ENCODE measurements around the gene SETMAR. TPM values are rescaled to one million over a fixed set of nuclear protein-coding genes. Genes with fewer than 3 reads are reported as not detected.

SETMAR gene
- polyA plus RNA-seq, 1 donor: 15.5 TPM

DNA sequence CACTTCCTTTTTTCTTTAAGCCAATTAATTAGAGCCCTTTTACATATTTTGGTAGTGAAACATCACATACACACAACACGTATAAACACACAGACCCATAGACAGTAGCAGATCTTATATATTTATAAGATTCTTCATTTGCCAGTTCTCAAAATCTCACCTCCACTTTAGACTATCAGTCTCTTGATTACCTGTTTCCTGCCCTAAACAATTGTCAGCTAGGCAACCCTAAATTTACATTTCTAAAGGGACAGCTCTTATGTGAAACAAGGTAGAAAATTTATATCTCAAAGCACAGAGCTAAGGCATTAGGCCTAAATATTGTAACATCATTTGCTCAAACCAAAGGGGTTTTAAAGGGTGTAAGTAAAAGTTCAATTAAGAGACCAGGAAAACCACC is 28.9 kb downstream of the SETMAR start:
- Histone ChIP-seq H3K27me3 (ENCODE audit: control insufficient read depth, insufficient read depth, low read length) (no peaks in the 10 kb centered on the region), H3K4me3 (ENCODE audit: low read length) (no peak overlapping the region), H3K9me3 (ENCODE audit: control insufficient read depth, low read depth, low read length) (peaks cover 11% of the 10 kb centered on the region), H3K27ac (ENCODE audit: low read length) (no peak overlapping the region), H3K4me1 (ENCODE audit: control insufficient read depth, insufficient read depth, low read length) (no peaks in the 10 kb centered on the region), H3K36me3 (ENCODE audit: control insufficient read depth, insufficient read depth, low read length) (no peaks in the 10 kb centered on the region)
- DNase-seq: no peak
- no CpG with 5 or more reads among the region's 1 CpG for WGBS (ENCODE audit: insufficient coverage, low lambda C conversion rate)

DNA sequence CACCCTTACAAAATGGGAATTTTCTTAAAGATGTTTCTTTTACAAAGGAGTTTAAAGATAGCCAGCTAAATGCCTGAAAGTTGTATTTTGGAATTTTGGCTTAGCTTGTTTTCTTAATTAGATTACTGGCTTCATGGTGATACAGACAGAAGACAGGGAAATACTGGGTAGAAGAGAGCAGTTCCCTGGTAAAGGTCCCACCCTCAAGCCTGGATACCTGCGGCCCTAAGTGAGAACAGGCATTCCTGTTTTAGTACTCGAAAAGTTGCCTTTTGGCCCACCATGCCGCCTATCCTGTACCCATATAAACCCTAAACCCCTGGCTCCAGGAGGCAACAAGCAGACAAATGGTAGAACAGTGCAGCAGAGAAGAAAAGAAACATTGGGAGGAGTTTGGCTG is 29.4 kb downstream of the SETMAR start:
- Histone ChIP-seq H3K36me3 (ENCODE audit: control insufficient read depth, insufficient read depth, low read length) (no peaks in the 10 kb centered on the region), H3K9me3 (ENCODE audit: control insufficient read depth, low read depth, low read length) (peaks cover 8% of the 10 kb centered on the region), H3K4me1 (ENCODE audit: control insufficient read depth, insufficient read depth, low read length) (no peaks in the 10 kb centered on the region), H3K27me3 (ENCODE audit: control insufficient read depth, insufficient read depth, low read length) (no peaks in the 10 kb centered on the region), H3K4me3 (ENCODE audit: low read length) (no peak overlapping the region), H3K27ac (ENCODE audit: low read length) (no peak overlapping the region)
- WGBS (ENCODE audit: insufficient coverage, low lambda C conversion rate): no CpG with 5 or more reads among the region's 3 CpGs
- DNase-seq: no peak

DNA sequence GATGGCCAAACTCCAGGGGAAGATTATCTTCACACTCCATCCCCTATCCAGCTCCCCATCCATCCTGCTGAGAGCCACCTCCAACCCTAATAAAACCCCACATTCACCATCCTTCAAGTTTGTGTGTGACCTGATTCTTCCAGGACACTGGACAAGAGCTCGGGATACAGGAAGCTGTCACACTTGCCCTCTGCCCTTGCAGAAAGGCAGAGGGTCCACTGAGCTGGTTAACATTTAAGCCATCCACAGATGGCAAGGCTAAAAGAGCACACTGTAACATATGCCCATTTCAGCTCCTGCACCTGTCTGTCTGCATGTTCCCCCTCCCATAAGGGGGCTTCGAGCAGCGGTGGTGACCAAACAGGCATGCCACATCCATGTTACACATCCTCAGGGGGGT is 29.8 kb downstream of the SETMAR start:
- H3K27ac ChIP-seq (ENCODE audit: low read length): no peak overlapping the region
- H3K36me3 ChIP-seq (ENCODE audit: control insufficient read depth, insufficient read depth, low read length): no peaks in the 10 kb centered on the region
- no peaks in the 10 kb centered on the region for H3K4me1 ChIP-seq (ENCODE audit: control insufficient read depth, insufficient read depth, low read length)
- WGBS (ENCODE audit: insufficient coverage, low lambda C conversion rate): no CpG with 5 or more reads among the region's 3 CpGs
- no peak for DNase-seq
- peaks cover 4% of the 10 kb centered on the region for H3K9me3 ChIP-seq (ENCODE audit: control insufficient read depth, low read depth, low read length)
- H3K27me3 ChIP-seq (ENCODE audit: control insufficient read depth, insufficient read depth, low read length): no peaks in the 10 kb centered on the region
- no peak overlapping the region for H3K4me3 ChIP-seq (ENCODE audit: low read length)

DNA sequence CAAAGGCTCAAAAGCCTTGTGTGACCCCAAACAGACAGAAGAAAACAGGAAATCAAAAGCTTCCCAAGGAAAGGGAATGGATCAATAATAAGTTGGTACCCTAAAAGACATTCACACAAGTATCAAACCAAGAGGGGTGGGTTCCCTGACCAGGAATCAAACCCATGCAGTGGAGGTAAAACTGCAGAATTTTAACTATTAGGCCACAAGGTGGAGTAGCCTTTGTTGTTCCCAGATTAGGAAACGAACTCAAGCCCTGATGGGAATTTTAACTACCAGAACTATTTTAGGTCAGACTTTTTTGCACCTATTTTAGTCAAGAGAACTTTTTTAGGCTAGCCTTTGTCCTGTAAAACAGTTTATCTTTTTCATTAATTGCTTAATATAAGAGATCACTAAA is 31.4 kb downstream of the SETMAR start:
- H3K27me3 ChIP-seq (ENCODE audit: control insufficient read depth, insufficient read depth, low read length): no peaks in the 10 kb centered on the region
- H3K4me1 ChIP-seq (ENCODE audit: control insufficient read depth, insufficient read depth, low read length): no peaks in the 10 kb centered on the region
- no peak for DNase-seq
- H3K36me3 ChIP-seq (ENCODE audit: control insufficient read depth, insufficient read depth, low read length): no peaks in the 10 kb centered on the region
- peaks cover under 1% of the 10 kb centered on the region for H3K9me3 ChIP-seq (ENCODE audit: control insufficient read depth, low read depth, low read length)
- WGBS (ENCODE audit: insufficient coverage, low lambda C conversion rate): no CpG with 5 or more reads among the region's 1 CpG
- H3K27ac ChIP-seq (ENCODE audit: low read length): no peak overlapping the region
- no peak overlapping the region for H3K4me3 ChIP-seq (ENCODE audit: low read length)

DNA sequence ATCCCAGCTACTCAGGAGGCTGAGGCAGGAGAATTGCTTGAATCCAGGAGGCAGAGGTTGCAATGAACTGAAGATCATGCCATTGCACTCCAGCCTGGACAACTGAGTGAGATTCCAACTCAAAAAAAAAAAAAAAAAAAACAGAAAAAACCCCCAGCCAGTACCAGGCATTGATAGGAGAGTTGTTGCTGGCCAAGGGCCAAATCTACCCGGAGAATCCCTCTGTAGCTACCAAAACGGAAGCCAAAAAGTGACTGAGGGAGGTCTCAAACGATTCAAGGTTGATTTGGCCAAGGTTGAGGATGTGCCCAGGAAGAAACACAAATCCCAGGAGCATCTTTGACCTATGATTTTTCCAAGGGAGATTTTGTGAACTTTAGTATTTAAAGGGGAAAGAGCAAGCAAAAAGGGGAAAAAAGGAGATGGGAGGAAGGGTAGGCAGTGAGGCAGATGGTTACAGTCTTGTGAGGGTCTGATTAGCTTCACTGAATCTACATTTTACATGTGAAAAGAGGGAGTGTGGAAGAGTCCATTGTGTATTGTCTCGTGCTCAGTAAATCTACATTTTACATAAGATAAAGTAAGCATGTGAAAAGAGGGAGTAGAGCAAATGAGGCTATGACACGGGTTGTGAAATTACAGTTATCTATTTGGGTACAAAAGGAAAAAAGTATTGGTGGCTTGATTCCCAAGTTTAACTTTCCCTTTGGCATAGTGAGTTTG is 32.8 kb downstream of the SETMAR start:
- no peak for DNase-seq
- Histone ChIP-seq H3K27me3 (ENCODE audit: control insufficient read depth, insufficient read depth, low read length) (no peaks in the 10 kb centered on the region), H3K4me1 (ENCODE audit: control insufficient read depth, insufficient read depth, low read length) (no peaks in the 10 kb centered on the region), H3K4me3 (ENCODE audit: low read length) (no peak overlapping the region), H3K9me3 (ENCODE audit: control insufficient read depth, low read depth, low read length) (no peaks in the 10 kb centered on the region), H3K27ac (ENCODE audit: low read length) (no peak overlapping the region), H3K36me3 (ENCODE audit: control insufficient read depth, insufficient read depth, low read length) (no peaks in the 10 kb centered on the region)
- 50% methylated on average over 1 of the region's 5 CpGs for WGBS (ENCODE audit: insufficient coverage, low lambda C conversion rate)

DNA sequence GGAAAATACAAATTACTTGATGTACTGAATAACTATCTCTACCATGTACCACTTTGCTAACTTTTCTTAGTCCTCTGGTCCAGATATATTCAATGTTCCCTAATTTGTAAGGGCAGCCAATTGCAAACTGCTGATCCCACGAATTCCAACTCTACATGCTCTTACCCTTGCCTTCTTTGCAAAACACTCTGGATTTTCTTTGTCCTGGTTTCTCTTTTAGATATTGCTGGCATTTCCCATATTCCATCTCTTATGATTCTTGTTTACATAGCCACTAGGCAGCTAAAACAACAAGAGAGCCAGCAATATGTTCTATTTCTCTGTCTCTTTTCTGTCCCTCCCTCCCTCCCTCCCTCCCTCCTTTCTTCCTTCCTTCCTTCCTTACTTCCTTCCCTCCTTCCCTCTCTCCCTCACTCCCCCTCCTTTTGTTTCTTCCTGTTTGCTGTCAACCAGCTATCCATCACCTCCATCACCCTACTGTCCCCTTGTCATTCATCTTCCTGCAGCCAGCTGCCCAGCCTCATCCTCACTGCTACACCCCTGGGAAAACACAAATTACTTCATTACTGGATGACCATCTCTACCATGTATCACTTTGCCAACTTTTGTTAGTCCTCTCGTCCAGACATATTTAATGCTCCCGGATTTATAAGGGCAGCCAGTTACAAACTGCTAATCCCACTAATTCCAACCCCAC is 33.8 kb downstream of the SETMAR start:
- H3K9me3 ChIP-seq (ENCODE audit: control insufficient read depth, low read depth, low read length): no peaks in the 10 kb centered on the region
- no peak overlapping the region for H3K4me3 ChIP-seq (ENCODE audit: low read length)
- DNase-seq: no peak
- no peaks in the 10 kb centered on the region for H3K4me1 ChIP-seq (ENCODE audit: control insufficient read depth, insufficient read depth, low read length)
- H3K36me3 ChIP-seq (ENCODE audit: control insufficient read depth, insufficient read depth, low read length): no peaks in the 10 kb centered on the region
- H3K27ac ChIP-seq (ENCODE audit: low read length): no peak overlapping the region
- no peaks in the 10 kb centered on the region for H3K27me3 ChIP-seq (ENCODE audit: control insufficient read depth, insufficient read depth, low read length)
- WGBS (ENCODE audit: insufficient coverage, low lambda C conversion rate): 80% methylated on average over 1 of the region's 3 CpGs

DNA sequence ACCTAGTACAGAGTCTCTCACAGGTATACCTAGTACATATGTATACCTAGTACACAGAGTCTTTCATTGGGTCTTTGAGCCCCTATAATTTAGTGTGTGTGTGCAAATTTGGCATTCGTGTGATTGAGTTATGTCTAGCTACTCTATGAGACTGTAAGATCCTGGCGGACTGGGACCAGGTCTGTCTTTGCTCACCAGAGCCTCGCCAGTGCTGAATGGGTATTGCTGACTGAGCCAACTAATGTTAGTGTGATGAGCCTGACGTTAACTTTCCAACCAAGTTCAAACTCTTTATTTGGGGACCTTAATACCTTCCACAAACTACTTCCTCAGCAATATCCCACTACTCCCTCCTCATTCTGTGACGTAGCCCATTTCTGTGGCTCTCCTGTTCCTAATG is 35.6 kb downstream of the SETMAR start:
- Histone ChIP-seq H3K27me3 (ENCODE audit: control insufficient read depth, insufficient read depth, low read length) (no peaks in the 10 kb centered on the region), H3K27ac (ENCODE audit: low read length) (no peak overlapping the region), H3K9me3 (ENCODE audit: control insufficient read depth, low read depth, low read length) (no peaks in the 10 kb centered on the region), H3K4me3 (ENCODE audit: low read length) (no peak overlapping the region), H3K4me1 (ENCODE audit: control insufficient read depth, insufficient read depth, low read length) (no peaks in the 10 kb centered on the region), H3K36me3 (ENCODE audit: control insufficient read depth, insufficient read depth, low read length) (no peaks in the 10 kb centered on the region)
- no CpG with 5 or more reads among the region's 5 CpGs for WGBS (ENCODE audit: insufficient coverage, low lambda C conversion rate)
- no peak for DNase-seq

DNA sequence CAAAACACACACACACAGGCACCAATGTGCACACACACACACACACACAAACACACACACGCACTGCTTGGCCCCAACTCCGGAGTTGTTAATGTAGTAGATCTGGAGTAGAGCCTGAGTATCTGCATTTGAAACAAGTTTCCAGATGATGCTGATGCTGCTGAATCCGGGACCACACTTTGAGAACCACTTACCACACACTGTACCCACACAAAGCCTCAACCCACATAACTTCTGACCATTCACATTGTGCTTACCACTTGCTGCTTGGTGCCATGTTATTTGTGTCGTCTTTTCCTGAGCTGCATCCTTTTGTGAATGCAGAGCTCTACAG is 36.9 kb downstream of the SETMAR start:
- no peak overlapping the region for H3K27ac ChIP-seq (ENCODE audit: low read length)
- no CpG with 5 or more reads among the region's 4 CpGs for WGBS (ENCODE audit: insufficient coverage, low lambda C conversion rate)
- no peak for DNase-seq

DNA sequence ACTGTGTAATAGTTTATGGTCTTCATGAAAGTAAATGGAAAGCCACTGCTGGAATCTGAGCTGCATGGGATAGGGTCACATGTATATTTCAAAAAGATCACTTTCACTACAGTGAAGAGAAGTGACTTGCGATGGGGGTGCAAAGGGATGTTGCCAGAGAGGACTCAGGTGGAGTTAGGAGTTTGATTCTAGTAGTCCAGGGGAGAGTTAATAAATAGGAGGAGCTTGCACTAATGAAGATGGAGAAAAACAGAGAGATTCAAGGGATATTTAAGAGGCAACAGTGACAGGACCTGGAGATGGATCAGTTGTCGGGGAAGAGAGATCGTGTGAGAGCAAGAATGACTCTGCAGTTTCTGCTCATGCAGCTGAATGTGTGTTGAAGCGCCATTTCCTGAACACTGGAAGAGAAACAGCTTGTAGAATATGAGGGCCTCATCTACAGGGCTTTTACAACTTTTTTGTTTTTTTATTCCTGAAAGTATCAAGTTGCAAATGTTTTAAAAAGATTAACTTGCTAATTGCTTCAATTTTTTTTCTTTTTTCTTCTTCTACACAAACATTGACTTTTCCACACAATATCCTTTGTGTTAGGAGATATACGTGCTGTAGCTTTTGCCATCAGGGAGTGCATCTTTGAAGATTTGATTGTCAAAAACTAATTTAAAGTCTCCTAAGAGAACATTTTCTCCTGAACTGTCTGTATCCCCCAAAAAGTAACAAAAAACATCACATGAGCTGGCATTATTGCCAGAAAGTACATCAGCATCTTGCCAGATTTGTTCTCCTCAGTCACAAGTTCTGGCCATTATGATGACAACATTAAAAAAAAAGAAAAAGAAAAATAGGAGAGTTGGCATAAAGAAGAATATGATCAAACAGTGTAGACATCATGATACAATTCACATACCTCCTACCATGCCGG is 37.5 kb downstream of the SETMAR start:
- no peaks in the 10 kb centered on the region for H3K36me3 ChIP-seq (ENCODE audit: control insufficient read depth, insufficient read depth, low read length)
- WGBS (ENCODE audit: insufficient coverage, low lambda C conversion rate): 90% methylated on average over 5 of the region's 6 CpGs
- no peak for DNase-seq
- H3K27me3 ChIP-seq (ENCODE audit: control insufficient read depth, insufficient read depth, low read length): no peaks in the 10 kb centered on the region
- H3K4me3 ChIP-seq (ENCODE audit: low read length): no peak overlapping the region
- H3K4me1 ChIP-seq (ENCODE audit: control insufficient read depth, insufficient read depth, low read length): no peaks in the 10 kb centered on the region
- H3K27ac ChIP-seq (ENCODE audit: low read length): no peak overlapping the region
- no peaks in the 10 kb centered on the region for H3K9me3 ChIP-seq (ENCODE audit: control insufficient read depth, low read depth, low read length)

More for the DNA sequence above, 36.9 kb downstream of the SETMAR start:
- Histone ChIP-seq H3K4me3 (ENCODE audit: low read length) (no peak overlapping the region), H3K4me1 (ENCODE audit: control insufficient read depth, insufficient read depth, low read length) (no peaks in the 10 kb centered on the region), H3K27me3 (ENCODE audit: control insufficient read depth, insufficient read depth, low read length) (no peaks in the 10 kb centered on the region), H3K36me3 (ENCODE audit: control insufficient read depth, insufficient read depth, low read length) (no peaks in the 10 kb centered on the region), H3K9me3 (ENCODE audit: control insufficient read depth, low read depth, low read length) (no peaks in the 10 kb centered on the region)

DNA sequence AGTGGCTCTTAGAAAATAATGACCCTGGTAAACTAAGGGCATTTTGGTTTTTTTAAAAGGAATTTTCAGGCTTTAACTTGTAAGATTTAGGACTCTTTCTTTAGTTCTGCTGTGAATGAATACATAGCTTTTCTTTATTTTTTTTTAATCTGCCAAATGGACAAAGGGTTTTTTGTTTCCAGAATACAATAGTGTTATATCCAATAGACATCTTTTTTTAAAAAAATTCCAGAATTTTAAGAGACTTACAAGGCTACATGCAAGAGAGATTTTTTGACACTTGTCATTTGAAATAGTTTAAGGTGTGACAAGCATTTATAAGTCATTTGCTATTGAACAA is 38.1 kb downstream of the SETMAR start:
- no peak for DNase-seq
- Histone ChIP-seq H3K27me3 (ENCODE audit: control insufficient read depth, insufficient read depth, low read length) (no peaks in the 10 kb centered on the region), H3K36me3 (ENCODE audit: control insufficient read depth, insufficient read depth, low read length) (no peaks in the 10 kb centered on the region), H3K9me3 (ENCODE audit: control insufficient read depth, low read depth, low read length) (no peaks in the 10 kb centered on the region), H3K27ac (ENCODE audit: low read length) (no peak overlapping the region), H3K4me1 (ENCODE audit: control insufficient read depth, insufficient read depth, low read length) (no peaks in the 10 kb centered on the region), H3K4me3 (ENCODE audit: low read length) (no peak overlapping the region)

All from large intestine (tissue), 3 donors.